HepG2 (cell line): ENCODE measurements around the gene ATP9B.

ENCODE experiments used
- CBX2 ChIP-seq, 2 experiments: fragments of 200-600 bp in 1 of 2; sonication (generic); formaldehyde crosslinking in 1 of 2; IDR thresholded peaks; 2 replicates each; pipeline versions ENCODE4 v1.7.0 to v1.8.1; 2018 to 2022; ENCODE audit warnings: low read depth in 2 of 2, low read length in 1 of 2, mild to moderate bottlenecking in 1 of 2, missing genetic modification reagents in 1 of 2
- EZH2 ChIP-seq: conservative IDR thresholded peaks from 2 replicates; pipeline ENCODE4 v1.6.1; 2012; ENCODE audit warnings: mild to moderate bottlenecking, low read depth, low read length, moderate library complexity
- HIC2 ChIP-seq: sonication (generic); formaldehyde crosslinking; IDR thresholded peaks from 2 replicates; pipeline ENCODE4 v1.9.0; 2022; ENCODE audit warnings: low read depth, missing genetic modification reagents
- JUN ChIP-seq: sonication (generic); formaldehyde crosslinking; IDR thresholded peaks from 2 replicates; pipeline ENCODE4 v1.4.0; 2020; ENCODE audit warnings: mild to moderate bottlenecking, missing genetic modification reagents
- NFE2L2 ChIP-seq: fragments of 150-350 bp; IDR thresholded peaks from 2 replicates; pipeline ENCODE4 v1.6.1; 2014; ENCODE audit warnings: low read length
- POLR2AphosphoS5 ChIP-seq: IDR thresholded peaks from 2 replicates; pipeline ENCODE4 v1.6.1; 2012; ENCODE audit warnings: low read depth, low read length
- ZNF333 ChIP-seq: sonication (generic); formaldehyde crosslinking; IDR thresholded peaks from 2 replicates; pipeline ENCODE4 v1.4.0; 2020; ENCODE audit warnings: mild to moderate bottlenecking, missing genetic modification reagents, borderline replicate concordance
- ZNF34 ChIP-seq: sonication (generic); formaldehyde crosslinking; IDR thresholded peaks from 2 replicates; pipeline ENCODE4 v1.4.0; 2020; ENCODE audit warnings: mild to moderate bottlenecking, missing genetic modification reagents, borderline replicate concordance
- ZNF772 ChIP-seq: sonication (generic); formaldehyde crosslinking; IDR thresholded peaks from 2 replicates; pipeline ENCODE4 v1.5.0; 2020; ENCODE audit warnings: mild to moderate bottlenecking, missing genetic modification reagents
- TF ChIP-seq, protein P1 (sequence below): sonication (generic); formaldehyde crosslinking; IDR thresholded peaks from 2 replicates; pipeline ENCODE4 v1.5.0; 2020; ENCODE audit warnings: mild to moderate bottlenecking, missing genetic modification reagents, moderate library complexity
- TF ChIP-seq, protein P2 (sequence below): sonication (generic); formaldehyde crosslinking; IDR thresholded peaks from 2 replicates; pipeline ENCODE4 v1.5.0; 2020; ENCODE audit warnings: missing genetic modification reagents
- TF ChIP-seq, protein P3 (sequence below), 2 experiments: sonication (generic) in 1 of 2; formaldehyde crosslinking in 1 of 2; IDR thresholded peaks; 2 replicates each; pipeline versions ENCODE4 v1.5.1 to v1.6.1; 2011 to 2020; ENCODE audit warnings: borderline replicate concordance in 1 of 2, low read depth in 1 of 2, low read length in 1 of 2, mild to moderate bottlenecking in 1 of 2, missing genetic modification reagents in 1 of 2, moderate library complexity in 1 of 2

GRCh38 chr18:79318142-79318673 lies 249.0 kb downstream of the ATP9B start:
- TF ChIP-seq ZNF333 (CRISPR knock-in tag) (no peak), JUN (CRISPR knock-in tag) (no peak), POLR2AphosphoS5 (no peak), NFE2L2 (no peak), CBX2 (IDR thresholded peaks at IDR 0.05; ENCODE audit: low read depth, low read length) (no peak), CBX2 (CRISPR knock-in tag; IDR thresholded peaks at IDR 0.05; ENCODE audit: low read depth) (no peak), ZNF772 (CRISPR knock-in tag) (no peak), ZNF34 (no peak), HIC2 (CRISPR knock-in tag) (no peak), EZH2 (no peak)
- TF ChIP-seq, protein P1, sequence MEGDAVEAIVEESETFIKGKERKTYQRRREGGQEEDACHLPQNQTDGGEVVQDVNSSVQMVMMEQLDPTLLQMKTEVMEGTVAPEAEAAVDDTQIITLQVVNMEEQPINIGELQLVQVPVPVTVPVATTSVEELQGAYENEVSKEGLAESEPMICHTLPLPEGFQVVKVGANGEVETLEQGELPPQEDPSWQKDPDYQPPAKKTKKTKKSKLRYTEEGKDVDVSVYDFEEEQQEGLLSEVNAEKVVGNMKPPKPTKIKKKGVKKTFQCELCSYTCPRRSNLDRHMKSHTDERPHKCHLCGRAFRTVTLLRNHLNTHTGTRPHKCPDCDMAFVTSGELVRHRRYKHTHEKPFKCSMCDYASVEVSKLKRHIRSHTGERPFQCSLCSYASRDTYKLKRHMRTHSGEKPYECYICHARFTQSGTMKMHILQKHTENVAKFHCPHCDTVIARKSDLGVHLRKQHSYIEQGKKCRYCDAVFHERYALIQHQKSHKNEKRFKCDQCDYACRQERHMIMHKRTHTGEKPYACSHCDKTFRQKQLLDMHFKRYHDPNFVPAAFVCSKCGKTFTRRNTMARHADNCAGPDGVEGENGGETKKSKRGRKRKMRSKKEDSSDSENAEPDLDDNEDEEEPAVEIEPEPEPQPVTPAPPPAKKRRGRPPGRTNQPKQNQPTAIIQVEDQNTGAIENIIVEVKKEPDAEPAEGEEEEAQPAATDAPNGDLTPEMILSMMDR, result no peak
- TF ChIP-seq, protein P2, sequence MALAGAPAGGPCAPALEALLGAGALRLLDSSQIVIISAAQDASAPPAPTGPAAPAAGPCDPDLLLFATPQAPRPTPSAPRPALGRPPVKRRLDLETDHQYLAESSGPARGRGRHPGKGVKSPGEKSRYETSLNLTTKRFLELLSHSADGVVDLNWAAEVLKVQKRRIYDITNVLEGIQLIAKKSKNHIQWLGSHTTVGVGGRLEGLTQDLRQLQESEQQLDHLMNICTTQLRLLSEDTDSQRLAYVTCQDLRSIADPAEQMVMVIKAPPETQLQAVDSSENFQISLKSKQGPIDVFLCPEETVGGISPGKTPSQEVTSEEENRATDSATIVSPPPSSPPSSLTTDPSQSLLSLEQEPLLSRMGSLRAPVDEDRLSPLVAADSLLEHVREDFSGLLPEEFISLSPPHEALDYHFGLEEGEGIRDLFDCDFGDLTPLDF (CRISPR knock-in tag), result no peak
- TF ChIP-seq, protein P3, sequence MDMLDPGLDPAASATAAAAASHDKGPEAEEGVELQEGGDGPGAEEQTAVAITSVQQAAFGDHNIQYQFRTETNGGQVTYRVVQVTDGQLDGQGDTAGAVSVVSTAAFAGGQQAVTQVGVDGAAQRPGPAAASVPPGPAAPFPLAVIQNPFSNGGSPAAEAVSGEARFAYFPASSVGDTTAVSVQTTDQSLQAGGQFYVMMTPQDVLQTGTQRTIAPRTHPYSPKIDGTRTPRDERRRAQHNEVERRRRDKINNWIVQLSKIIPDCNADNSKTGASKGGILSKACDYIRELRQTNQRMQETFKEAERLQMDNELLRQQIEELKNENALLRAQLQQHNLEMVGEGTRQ (IDR thresholded peaks at IDR 0.05; ENCODE audit: low read depth, low read length), result no peak
- TF ChIP-seq, protein P3 (CRISPR knock-in tag; IDR thresholded peaks at IDR 0.05; ENCODE audit: borderline replicate concordance), result no peak
